ENCODE measurements around the gene ST8SIA5. TPM values are rescaled to one million over a fixed set of nuclear protein-coding genes. Genes with fewer than 3 reads are reported as not detected.

Gene ST8SIA5
- polyA plus RNA-seq, 1 of the 3 experiments (the other 2 are of a cell fraction) = 0.08 TPM

DNA sequence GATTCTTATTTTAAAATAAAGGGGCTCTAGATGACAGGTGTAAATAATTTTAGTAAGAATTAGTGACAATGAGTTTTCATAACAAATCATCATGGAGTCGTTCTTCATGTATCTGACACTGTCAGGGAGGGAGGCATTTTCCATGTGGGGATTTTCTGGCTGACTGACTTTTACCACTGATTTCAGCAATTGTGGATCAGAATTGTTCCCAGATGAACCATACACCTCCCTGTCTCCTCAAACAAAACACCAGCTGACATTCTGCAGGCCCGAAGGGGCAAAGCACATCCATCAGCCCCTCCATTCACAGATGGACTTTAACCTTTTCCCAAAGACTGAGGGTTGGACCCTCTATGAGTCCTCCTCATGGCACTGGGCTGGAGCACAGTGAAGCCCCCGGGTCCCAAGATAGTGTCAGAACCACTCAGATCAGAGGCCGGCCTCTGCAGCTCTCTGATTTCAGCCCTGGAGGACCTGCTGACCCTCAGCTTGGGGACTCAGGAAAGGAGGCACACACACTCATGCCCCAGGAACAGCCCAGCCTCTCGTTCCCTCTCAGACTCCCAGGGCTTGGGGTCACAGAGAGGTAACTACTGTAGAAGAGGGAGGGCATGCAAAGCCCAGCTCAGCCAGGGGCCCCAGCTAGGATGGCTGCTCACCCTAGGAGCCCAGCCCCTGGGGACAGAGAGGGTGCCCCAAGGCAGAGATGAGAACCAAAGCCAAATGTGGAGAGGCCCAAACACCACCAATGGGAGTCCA is 56.6 kb downstream of the ST8SIA5 start (continued):
- no peak for TF ChIP-seq RXRA (IDR thresholded peaks at IDR 0.05; ENCODE audit: borderline replicate concordance, low read depth)
- TF ChIP-seq CHD2 (IDR thresholded peaks at IDR 0.05; ENCODE audit: low read length, partially characterized antibody) = no peak
- TF ChIP-seq, protein P1, sequence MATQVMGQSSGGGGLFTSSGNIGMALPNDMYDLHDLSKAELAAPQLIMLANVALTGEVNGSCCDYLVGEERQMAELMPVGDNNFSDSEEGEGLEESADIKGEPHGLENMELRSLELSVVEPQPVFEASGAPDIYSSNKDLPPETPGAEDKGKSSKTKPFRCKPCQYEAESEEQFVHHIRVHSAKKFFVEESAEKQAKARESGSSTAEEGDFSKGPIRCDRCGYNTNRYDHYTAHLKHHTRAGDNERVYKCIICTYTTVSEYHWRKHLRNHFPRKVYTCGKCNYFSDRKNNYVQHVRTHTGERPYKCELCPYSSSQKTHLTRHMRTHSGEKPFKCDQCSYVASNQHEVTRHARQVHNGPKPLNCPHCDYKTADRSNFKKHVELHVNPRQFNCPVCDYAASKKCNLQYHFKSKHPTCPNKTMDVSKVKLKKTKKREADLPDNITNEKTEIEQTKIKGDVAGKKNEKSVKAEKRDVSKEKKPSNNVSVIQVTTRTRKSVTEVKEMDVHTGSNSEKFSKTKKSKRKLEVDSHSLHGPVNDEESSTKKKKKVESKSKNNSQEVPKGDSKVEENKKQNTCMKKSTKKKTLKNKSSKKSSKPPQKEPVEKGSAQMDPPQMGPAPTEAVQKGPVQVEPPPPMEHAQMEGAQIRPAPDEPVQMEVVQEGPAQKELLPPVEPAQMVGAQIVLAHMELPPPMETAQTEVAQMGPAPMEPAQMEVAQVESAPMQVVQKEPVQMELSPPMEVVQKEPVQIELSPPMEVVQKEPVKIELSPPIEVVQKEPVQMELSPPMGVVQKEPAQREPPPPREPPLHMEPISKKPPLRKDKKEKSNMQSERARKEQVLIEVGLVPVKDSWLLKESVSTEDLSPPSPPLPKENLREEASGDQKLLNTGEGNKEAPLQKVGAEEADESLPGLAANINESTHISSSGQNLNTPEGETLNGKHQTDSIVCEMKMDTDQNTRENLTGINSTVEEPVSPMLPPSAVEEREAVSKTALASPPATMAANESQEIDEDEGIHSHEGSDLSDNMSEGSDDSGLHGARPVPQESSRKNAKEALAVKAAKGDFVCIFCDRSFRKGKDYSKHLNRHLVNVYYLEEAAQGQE (IDR thresholded peaks at IDR 0.05; ENCODE audit: low read depth, low read length) = no peak
- TF ChIP-seq, protein P2, sequence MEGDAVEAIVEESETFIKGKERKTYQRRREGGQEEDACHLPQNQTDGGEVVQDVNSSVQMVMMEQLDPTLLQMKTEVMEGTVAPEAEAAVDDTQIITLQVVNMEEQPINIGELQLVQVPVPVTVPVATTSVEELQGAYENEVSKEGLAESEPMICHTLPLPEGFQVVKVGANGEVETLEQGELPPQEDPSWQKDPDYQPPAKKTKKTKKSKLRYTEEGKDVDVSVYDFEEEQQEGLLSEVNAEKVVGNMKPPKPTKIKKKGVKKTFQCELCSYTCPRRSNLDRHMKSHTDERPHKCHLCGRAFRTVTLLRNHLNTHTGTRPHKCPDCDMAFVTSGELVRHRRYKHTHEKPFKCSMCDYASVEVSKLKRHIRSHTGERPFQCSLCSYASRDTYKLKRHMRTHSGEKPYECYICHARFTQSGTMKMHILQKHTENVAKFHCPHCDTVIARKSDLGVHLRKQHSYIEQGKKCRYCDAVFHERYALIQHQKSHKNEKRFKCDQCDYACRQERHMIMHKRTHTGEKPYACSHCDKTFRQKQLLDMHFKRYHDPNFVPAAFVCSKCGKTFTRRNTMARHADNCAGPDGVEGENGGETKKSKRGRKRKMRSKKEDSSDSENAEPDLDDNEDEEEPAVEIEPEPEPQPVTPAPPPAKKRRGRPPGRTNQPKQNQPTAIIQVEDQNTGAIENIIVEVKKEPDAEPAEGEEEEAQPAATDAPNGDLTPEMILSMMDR (IDR thresholded peaks at IDR 0.05) = no peak
- TF ChIP-seq YY1 (IDR thresholded peaks at IDR 0.05; ENCODE audit: low read depth) = no peak
- no peak for TF ChIP-seq NRF1 (IDR thresholded peaks at IDR 0.05; ENCODE audit: low read depth, low read length)

DNA sequence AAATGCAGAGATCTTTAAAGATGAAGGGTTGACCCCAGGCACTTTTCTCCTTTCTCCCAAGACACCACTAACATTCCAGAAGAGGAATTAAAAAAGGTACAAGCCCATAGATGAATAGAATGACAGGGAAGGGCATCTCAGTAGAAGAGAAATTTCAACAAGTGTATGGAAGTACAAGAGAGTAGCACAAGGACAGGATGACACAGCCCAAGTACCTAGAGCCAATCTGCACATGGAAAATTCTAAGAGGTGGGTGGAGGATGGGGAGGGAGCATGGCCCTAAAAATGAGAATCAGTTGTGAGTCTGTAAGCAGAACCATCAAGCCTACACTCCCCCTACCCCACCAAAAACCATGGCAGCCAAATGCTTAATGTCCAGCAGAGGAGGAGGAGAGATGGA is 60.2 kb downstream of the ST8SIA5 start:
- no peaks in the 10 kb centered on the region for H3F3A ChIP-seq (replicated peaks; ENCODE audit: insufficient read depth)
- H3K79me2 ChIP-seq (ENCODE audit: insufficient read depth) = no peaks in the 10 kb centered on the region
- no peak overlapping the region for H3K4me3 ChIP-seq (ENCODE audit: low read depth in 2 of 2, low read length in 1 of 2)
- POLR2A ChIA-PET = no interaction called here
- no peak for DNase-seq
- no peak overlapping the region for H3K4me2 ChIP-seq
- H4K20me1 ChIP-seq (ENCODE audit: insufficient read depth) = no peaks in the 10 kb centered on the region
- no peak overlapping the region for H3K9ac ChIP-seq
- H3K27me3 ChIP-seq (ENCODE audit: insufficient read depth) = no peaks in the 10 kb centered on the region
- no peak overlapping the region for H2AFZ ChIP-seq (ENCODE audit: low read depth)
- no peak overlapping the region for H3K27ac ChIP-seq (ENCODE audit: low read depth in 2 of 2, low read length in 1 of 2)
- TF ChIP-seq FOSL2 (IDR thresholded peaks at IDR 0.05; ENCODE audit: borderline replicate concordance, low read depth) (no peak), RFX5 (IDR thresholded peaks at IDR 0.05; ENCODE audit: low read length) (no peak)
- H3K9me2 ChIP-seq = no peaks in the 10 kb centered on the region
- no peaks in the 10 kb centered on the region for H3K4me1 ChIP-seq (ENCODE audit: control insufficient read depth in 1 of 2, insufficient read depth in 2 of 2, low read depth in 1 of 2, low read length in 1 of 2)
- CTCF ChIA-PET = no interaction called here
- H3K36me3 ChIP-seq (replicated peaks in 1 of 2; ENCODE audit: control insufficient read depth in 1 of 2, insufficient read depth in 2 of 2, low read length in 1 of 2) = no peaks in the 10 kb centered on the region
- H3K9me3 ChIP-seq = no peaks in the 10 kb centered on the region

DNA sequence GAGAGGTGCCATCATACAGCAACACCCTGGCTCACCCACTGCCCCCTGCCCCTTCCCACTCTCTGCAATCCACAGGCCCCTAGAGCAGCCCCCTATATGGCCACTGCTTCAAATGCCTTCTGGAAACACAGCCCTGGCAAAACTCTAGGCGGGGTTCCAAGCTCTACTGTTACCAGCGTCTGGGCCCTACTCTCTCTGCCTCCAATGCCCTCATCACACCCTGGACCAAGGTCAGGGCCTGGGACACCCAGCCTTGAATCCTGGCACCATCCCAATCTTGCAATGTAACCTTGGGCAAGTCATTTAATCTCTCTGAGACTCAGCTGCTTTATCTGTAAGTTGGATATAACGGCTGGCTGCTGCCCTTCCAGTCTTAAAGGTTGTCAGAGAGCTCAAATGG is 60.6 kb downstream of the ST8SIA5 start:
- 23% methylated on average over 3 of the region's 3 CpGs for WGBS (ENCODE audit: low lambda C conversion rate)
- POLR2A ChIA-PET = no interaction called here
- TF ChIP-seq FOSL2 (IDR thresholded peaks at IDR 0.05; ENCODE audit: borderline replicate concordance, low read depth) = no peak
- no peak for TF ChIP-seq MXI1 (IDR thresholded peaks at IDR 0.05; ENCODE audit: low read depth, low read length)
- no peak for TF ChIP-seq NRF1 (IDR thresholded peaks at IDR 0.05; ENCODE audit: low read depth, low read length)
- TF ChIP-seq, protein P3, sequence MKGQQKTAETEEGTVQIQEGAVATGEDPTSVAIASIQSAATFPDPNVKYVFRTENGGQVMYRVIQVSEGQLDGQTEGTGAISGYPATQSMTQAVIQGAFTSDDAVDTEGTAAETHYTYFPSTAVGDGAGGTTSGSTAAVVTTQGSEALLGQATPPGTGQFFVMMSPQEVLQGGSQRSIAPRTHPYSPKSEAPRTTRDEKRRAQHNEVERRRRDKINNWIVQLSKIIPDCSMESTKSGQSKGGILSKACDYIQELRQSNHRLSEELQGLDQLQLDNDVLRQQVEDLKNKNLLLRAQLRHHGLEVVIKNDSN (IDR thresholded peaks at IDR 0.05; ENCODE audit: borderline replicate concordance, low read depth) = no peak
- TF ChIP-seq, protein P4, sequence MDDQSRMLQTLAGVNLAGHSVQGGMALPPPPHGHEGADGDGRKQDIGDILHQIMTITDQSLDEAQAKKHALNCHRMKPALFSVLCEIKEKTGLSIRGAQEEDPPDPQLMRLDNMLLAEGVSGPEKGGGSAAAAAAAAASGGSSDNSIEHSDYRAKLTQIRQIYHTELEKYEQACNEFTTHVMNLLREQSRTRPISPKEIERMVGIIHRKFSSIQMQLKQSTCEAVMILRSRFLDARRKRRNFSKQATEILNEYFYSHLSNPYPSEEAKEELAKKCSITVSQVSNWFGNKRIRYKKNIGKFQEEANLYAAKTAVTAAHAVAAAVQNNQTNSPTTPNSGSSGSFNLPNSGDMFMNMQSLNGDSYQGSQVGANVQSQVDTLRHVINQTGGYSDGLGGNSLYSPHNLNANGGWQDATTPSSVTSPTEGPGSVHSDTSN (IDR thresholded peaks at IDR 0.05) = no peak
- TF ChIP-seq RCOR1 (IDR thresholded peaks at IDR 0.05; ENCODE audit: low read length) = no peak
- no peak for TF ChIP-seq JUND (IDR thresholded peaks at IDR 0.05)
- TF ChIP-seq SIN3A (IDR thresholded peaks at IDR 0.05; ENCODE audit: borderline replicate concordance, low read depth, low read length) = no peak
- TF ChIP-seq CHD2 (IDR thresholded peaks at IDR 0.05; ENCODE audit: low read length, partially characterized antibody) = no peak
- TF ChIP-seq, protein P5, sequence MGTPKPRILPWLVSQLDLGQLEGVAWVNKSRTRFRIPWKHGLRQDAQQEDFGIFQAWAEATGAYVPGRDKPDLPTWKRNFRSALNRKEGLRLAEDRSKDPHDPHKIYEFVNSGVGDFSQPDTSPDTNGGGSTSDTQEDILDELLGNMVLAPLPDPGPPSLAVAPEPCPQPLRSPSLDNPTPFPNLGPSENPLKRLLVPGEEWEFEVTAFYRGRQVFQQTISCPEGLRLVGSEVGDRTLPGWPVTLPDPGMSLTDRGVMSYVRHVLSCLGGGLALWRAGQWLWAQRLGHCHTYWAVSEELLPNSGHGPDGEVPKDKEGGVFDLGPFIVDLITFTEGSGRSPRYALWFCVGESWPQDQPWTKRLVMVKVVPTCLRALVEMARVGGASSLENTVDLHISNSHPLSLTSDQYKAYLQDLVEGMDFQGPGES (IDR thresholded peaks at IDR 0.05; ENCODE audit: low read depth, low read length) = no peak

More for the DNA sequence above, 60.6 kb downstream of the ST8SIA5 start:
- CTCF ChIA-PET = no interaction called here
- DNase-seq = no peak
- Histone ChIP-seq H3K27ac (ENCODE audit: low read depth in 2 of 2, low read length in 1 of 2) (no peak overlapping the region), H3K9me3 (no peaks in the 10 kb centered on the region), H3K9me2 (no peaks in the 10 kb centered on the region), H3K27me3 (ENCODE audit: insufficient read depth) (no peaks in the 10 kb centered on the region), H3K79me2 (ENCODE audit: insufficient read depth) (no peaks in the 10 kb centered on the region), H3K4me3 (ENCODE audit: low read depth in 2 of 2, low read length in 1 of 2) (no peak overlapping the region), H3K9ac (no peak overlapping the region), H4K20me1 (ENCODE audit: insufficient read depth) (no peaks in the 10 kb centered on the region), H3K4me2 (no peak overlapping the region), H3K36me3 (replicated peaks in 1 of 2; ENCODE audit: control insufficient read depth in 1 of 2, insufficient read depth in 2 of 2, low read length in 1 of 2) (no peaks in the 10 kb centered on the region), H2AFZ (ENCODE audit: low read depth) (no peak overlapping the region), H3K4me1 (ENCODE audit: control insufficient read depth in 1 of 2, insufficient read depth in 2 of 2, low read depth in 1 of 2, low read length in 1 of 2) (no peaks in the 10 kb centered on the region), H3F3A (replicated peaks; ENCODE audit: insufficient read depth) (no peaks in the 10 kb centered on the region)

Measured in SK-N-SH (cell line).